ENCODE data around the gene YJEFN3.

YJEFN3 gene

GRCh38 chr19:19495614-19496603 is 32.8 kb upstream of the YJEFN3 start:
- no peak for DNase-seq (ENCODE audit: low read depth in 2 of 2)

- no peak for DNase-seq (ENCODE audit: low read depth in 2 of 2)
Observed at GRCh38 chr19:19498255-19498991, 30.3 kb upstream of the YJEFN3 start.

- DNase-seq (ENCODE audit: low read depth in 2 of 2), result no peak
Observed at GRCh38 chr19:19499272-19499995, 29.3 kb upstream of the YJEFN3 start.

- DNase-seq (ENCODE audit: low read depth in 2 of 2), result no peak
Observed at GRCh38 chr19:19500975-19501644, 27.6 kb upstream of the YJEFN3 start.

- DNase-seq (ENCODE audit: low read depth in 2 of 2), result no peak
Observed at GRCh38 chr19:19501798-19502197, 26.9 kb upstream of the YJEFN3 start.

- no peak for DNase-seq (ENCODE audit: low read depth in 2 of 2)
Observed at GRCh38 chr19:19502281-19502680, 26.4 kb upstream of the YJEFN3 start.

- no peak for DNase-seq (ENCODE audit: low read depth in 2 of 2)
Observed at GRCh38 chr19:19502808-19503602, 25.7 kb upstream of the YJEFN3 start.

- no peak for DNase-seq (ENCODE audit: low read depth in 2 of 2)
Observed at GRCh38 chr19:19504754-19505668, 23.7 kb upstream of the YJEFN3 start.

- DNase-seq (ENCODE audit: low read depth in 2 of 2), result no peak
Observed at GRCh38 chr19:19505669-19506326, 22.9 kb upstream of the YJEFN3 start.

- DNase-seq (ENCODE audit: low read depth in 2 of 2), result no peak
Observed at GRCh38 chr19:19506592-19506991, 22.1 kb upstream of the YJEFN3 start.

- no peak for DNase-seq (ENCODE audit: low read depth in 2 of 2)
Observed at GRCh38 chr19:19507354-19507753, 21.4 kb upstream of the YJEFN3 start.

- DNase-seq (ENCODE audit: low read depth in 2 of 2), result no peak
Observed at GRCh38 chr19:19508217-19508616, 20.5 kb upstream of the YJEFN3 start.

GRCh38 chr19:19510432-19510831 is 18.3 kb upstream of the YJEFN3 start:
- DNase-seq (ENCODE audit: low read depth in 2 of 2), result no peak

GRCh38 chr19:19513682-19514081 is 15.0 kb upstream of the YJEFN3 start:
- no peak for DNase-seq (ENCODE audit: low read depth in 2 of 2)

GRCh38 chr19:19514215-19514657 is 14.5 kb upstream of the YJEFN3 start:
- no peak for DNase-seq (ENCODE audit: low read depth in 2 of 2)

- no peak for DNase-seq (ENCODE audit: low read depth in 2 of 2)
Observed at GRCh38 chr19:19514881-19515641, 13.7 kb upstream of the YJEFN3 start, which contains the start of gene TSSK6. TSSK6 (minus strand) TSS chr19:19515548; CDS start chr19:19515427, 121 bp downstream.

GRCh38 chr19:19515642-19516519 is 12.8 kb upstream of the YJEFN3 start, which contains the start of gene NDUFA13:
NDUFA13 (plus strand) TSS chr19:19516225; CDS start chr19:19516239, 14 bp downstream.
- peak; percentile 86 for DNase-seq (ENCODE audit: low read depth in 2 of 2)
